ENCODE measurements around the gene CRIP2. TPM values are rescaled to one million over a fixed set of nuclear protein-coding genes. Genes with fewer than 3 reads are reported as not detected.

CRIP2 gene
- total and polyA plus RNA-seq, 7 donors, result 23.1 to 71.8 (median 32.2) TPM

DNA sequence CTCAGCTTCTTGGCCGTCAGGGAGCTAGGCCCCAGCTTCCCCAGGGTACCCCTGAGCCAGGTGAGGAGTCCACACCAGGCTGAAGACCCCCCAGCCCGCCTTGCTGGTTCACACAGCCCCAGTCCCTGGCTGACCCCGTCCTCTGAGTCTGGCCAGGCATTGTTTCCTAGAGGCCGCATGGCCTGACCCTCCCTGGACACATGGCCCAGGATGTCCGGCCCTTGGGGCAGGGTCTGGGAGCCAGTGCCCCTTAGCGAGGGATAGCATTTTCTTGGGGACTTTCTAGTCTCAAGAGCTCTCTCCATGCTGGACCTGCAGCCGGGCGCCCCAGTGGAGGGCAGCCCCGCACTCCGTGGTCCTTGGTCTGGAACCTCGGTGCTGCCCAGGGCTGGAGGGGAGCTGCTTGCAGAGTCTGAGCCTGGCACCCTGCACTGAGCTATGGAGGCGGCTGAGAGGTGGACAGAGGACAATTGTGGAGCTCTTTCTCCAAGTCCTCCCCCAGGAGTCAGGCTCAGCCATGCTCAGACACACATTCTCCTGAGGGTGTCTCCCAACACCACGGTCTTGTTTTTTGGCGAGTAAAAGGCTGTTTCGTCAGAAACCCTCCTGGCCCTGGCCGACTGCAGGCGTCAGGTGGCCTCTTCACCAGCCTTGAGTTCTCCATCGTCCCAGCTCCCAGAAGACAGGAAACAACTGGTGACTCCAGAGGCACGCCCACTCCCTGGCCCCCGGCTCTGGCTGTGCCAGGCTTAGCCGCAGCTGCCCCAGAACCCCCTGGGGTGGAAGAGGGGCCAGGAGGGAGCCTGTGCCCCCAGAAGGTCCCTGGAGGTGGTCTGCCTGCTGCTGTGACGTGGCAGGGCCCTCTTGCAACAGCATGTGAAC, 17.6 kb upstream of the CRIP2 start:
- no peaks in the 10 kb centered on the region for H3K27me3 ChIP-seq (ENCODE audit: insufficient read depth in 3 of 3, low read length in 2 of 3)
- no peak overlapping the region for H3K4me3 ChIP-seq
- H3K9me3 ChIP-seq, result no peaks in the 10 kb centered on the region
- intact Hi-C loops (cut with DNase I), result no loop called here
- H3K4me1 ChIP-seq, result no peaks in the 10 kb centered on the region
- no peak for TF ChIP-seq CTCF (IDR thresholded peaks at IDR 0.05)
- ATAC-seq, result peak; percentile 15 to 64 (median 42)
- H3K27ac ChIP-seq, result no peak overlapping the region
- WGBS, 3 donors, result 69 to 75% (median 71%) methylated on average over 22 of the region's 22 CpGs
- H3K36me3 ChIP-seq (ENCODE audit: insufficient read depth in 1 of 2, low read depth in 1 of 2), result peaks cover 6 to 80% of the 10 kb centered on the region in 2 donors
- no peak for DNase-seq

DNA sequence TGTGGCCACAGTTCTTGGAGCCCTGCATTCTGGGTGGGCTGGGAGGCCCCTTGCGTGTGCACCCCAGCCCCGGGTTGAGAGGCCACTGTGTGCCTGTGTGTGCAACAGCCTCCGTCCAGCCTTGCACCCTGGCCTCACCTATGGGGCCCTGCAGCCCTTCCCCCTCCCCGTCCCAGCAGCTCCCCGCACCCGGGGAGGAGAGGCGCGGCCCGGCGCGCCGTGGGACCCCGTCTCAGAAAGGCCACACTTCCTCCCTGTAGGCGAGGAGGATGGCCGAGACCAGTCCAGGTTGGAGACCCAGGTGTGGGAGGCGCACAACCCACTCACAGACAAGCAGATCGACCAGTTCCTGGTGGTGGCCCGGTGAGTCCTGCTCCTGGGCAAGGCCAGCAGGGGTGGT, 16.6 kb upstream of the CRIP2 start:
- WGBS, 3 donors, result 86 to 96% (median 89%) methylated on average over 16 to 18 of the region's 18 CpGs
- Histone ChIP-seq H3K36me3 (ENCODE audit: insufficient read depth in 1 of 2, low read depth in 1 of 2) (peaks cover 6 to 80% of the 10 kb centered on the region in 2 donors), H3K27me3 (ENCODE audit: insufficient read depth in 3 of 3, low read length in 2 of 3) (no peaks in the 10 kb centered on the region), H3K4me1 (no peaks in the 10 kb centered on the region), H3K9me3 (no peaks in the 10 kb centered on the region), H3K4me3 (no peak overlapping the region), H3K27ac (no peak overlapping the region)
- ATAC-seq, result no peak
- no peak for DNase-seq
- intact Hi-C loops (cut with DNase I), result no loop called here
- TF ChIP-seq CTCF (IDR thresholded peaks at IDR 0.05), result no peak

- Histone ChIP-seq H3K9me3 (no peaks in the 10 kb centered on the region), H3K27ac (no peak overlapping the region), H3K4me1 (no peaks in the 10 kb centered on the region), H3K4me3 (no peak overlapping the region), H3K27me3 (ENCODE audit: insufficient read depth in 3 of 3, low read length in 2 of 3) (no peaks in the 10 kb centered on the region), H3K36me3 (ENCODE audit: insufficient read depth in 1 of 2, low read depth in 1 of 2) (peaks cover 10 to 80% of the 10 kb centered on the region in 2 donors)
- no peak for ATAC-seq
- DNase-seq, result no peak
- WGBS, 3 donors, result 82 to 84% (median 84%) methylated on average over 13 to 14 of the region's 14 CpGs
- intact Hi-C loops (cut with DNase I), result no loop called here
- TF ChIP-seq CTCF (IDR thresholded peaks at IDR 0.05), result no peak
Observed at GRCh38 chr14:105458571-105458970, 16.1 kb upstream of the CRIP2 start.

GRCh38 chr14:105460116-105460515, 14.5 kb upstream of the CRIP2 start:
- 92 to 96% (median 96%) methylated on average over 13 to 17 of the region's 17 CpGs for WGBS, 3 donors
- ATAC-seq (no peak), DNase-seq (no peak)
- Histone ChIP-seq H3K36me3 (ENCODE audit: insufficient read depth in 1 of 2, low read depth in 1 of 2) (peaks cover 11 to 80% of the 10 kb centered on the region in 2 donors), H3K27ac (no peak overlapping the region), H3K4me3 (no peak overlapping the region), H3K9me3 (no peaks in the 10 kb centered on the region), H3K4me1 (peaks cover under 1% of the 10 kb centered on the region), H3K27me3 (ENCODE audit: insufficient read depth in 3 of 3, low read length in 2 of 3) (no peaks in the 10 kb centered on the region)
- intact Hi-C loops (cut with DNase I), result no loop called here
- TF ChIP-seq CTCF (IDR thresholded peaks at IDR 0.05), result no peak
